T1000 (cell line): ENCODE data around the gene SRGAP3.

Source experiments
- DNase-seq: peaks from one replicate; lab custom pipeline; 2025; ENCODE audit warnings: mixed read lengths; lab: John Stamatoyannopoulos, UW

Gene SRGAP3

DNA sequence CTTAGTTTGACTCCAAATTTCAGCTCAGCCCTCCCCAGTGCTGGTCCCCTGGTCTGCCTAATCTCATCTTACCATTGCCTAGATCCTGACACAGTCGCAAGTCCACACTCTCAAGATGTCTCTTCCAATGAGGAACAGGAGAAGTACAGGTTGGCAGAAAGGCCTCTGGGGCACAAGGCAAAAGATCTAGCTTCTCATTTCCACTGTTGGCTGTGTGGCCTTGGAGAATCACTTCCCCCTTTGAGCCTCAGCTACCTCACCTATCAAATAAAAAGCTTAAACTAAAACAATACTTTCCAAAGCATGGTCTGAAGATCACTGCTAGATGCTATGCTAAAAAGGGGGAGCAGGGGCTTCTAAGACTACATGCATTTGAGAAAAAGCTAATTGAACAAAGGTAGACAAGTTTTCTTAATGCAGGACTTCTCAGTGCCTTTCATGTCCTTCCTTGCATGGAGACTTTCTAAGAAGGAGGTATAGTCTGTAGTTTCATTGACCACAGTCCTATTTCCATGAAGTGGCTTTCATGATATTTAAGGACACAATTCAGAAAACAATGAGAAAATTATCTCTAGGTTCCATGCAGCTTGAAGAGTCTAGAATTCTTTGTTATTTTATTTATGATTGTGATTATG, 168.1 kb downstream of the SRGAP3 start:
- no peak for DNase-seq

DNA sequence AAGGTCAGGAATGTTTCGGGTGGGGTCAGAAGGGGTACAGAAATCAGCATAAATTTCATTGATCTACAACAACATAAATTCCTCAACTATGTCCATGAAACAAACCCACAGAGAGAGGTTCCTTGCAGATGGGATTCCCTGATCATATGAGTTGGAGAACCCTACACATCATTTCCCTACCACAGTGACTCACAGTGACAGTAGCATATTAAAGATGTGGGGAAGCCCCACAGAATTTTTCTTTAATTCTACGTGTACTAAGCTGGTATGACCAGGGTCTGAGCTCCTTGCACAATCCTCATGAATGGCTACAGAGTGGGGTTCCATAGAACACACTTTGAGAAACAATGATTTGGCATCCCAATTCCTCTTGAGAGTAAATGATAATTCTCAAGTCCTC, 169.3 kb downstream of the SRGAP3 start:
- DNase-seq, result no peak

- no peak for DNase-seq
These were observed 169.8 kb downstream of the SRGAP3 start for GRCh38 chr3:9079676-9080075.

DNA sequence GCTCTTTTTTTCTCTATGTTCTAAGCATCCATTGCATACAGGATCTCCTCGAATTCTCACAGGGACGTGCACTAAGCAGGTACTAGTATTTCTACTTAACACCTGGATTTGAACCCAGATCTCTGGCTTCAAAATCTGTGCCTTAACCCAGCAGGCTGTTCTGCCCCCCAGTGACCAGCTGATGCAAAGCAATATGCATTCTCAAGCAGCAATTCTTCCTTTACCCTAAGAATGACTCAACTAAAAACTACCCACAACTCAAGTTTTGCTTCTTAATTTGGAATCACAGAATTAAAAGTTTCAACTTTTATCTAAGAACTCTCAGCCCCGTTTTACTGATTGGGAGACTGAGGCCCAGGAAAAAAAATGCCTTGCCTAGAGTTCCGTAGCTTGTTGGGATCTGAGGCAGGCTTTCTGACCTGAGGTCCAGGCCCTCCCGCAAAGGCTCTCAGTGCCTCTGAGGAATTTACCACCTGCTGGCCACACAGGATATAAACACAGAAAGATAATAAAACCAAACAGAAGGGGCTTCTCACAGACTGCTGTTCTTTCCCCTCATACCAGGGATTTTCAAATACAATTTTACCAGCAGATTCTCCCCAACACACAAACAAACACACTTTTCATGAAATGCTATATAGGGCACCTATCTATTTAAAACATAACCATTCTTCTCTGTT, 170.7 kb downstream of the SRGAP3 start:
- DNase-seq, result no peak

GRCh38 chr3:9077029-9077428, 172.4 kb downstream of the SRGAP3 start:
- DNase-seq, result no peak

DNA sequence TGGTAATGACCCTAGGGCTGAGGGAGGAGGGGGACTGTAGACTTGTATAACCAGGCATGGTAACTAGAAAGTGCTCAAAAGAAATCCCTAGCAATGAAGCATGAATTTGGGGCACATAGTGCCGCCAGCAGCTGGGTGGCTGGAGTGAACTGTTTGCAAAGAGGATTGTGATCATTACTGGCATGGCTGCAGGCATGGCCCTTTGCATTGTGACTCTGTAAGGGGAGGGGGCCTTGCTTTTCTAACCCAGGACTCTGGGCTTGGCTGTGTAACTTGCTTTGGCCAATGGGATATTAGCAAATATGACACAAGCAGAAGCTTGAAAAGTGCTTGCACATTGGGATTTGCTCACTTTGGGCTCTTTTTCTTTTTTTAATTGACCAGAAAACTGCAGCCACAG, 173.7 kb downstream of the SRGAP3 start:
- DNase-seq, result no peak

DNA sequence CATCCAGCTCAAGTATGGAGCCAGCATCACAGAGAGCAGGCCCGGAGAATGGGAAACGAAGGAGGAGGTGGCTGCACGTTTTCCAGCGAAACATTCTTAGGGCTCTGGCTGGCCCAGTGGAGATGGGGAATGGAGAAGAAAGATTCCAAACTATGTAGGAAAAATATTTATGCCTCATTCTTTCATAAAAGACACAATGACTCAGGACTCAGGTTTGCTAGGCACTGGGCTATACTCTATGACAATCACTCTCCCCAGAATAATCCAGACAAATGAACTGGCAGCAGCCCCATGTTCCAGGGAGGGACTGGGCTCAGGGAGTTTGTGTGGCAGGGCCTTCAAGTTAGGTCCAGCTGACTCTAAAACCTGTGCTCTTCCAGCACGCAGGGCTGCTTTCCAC, 175.4 kb downstream of the SRGAP3 start:
- DNase-seq, result no peak

- DNase-seq, result no peak
These were observed 176.8 kb downstream of the SRGAP3 start for GRCh38 chr3:9072667-9073009.

- no peak for DNase-seq
These were observed 177.3 kb downstream of the SRGAP3 start for GRCh38 chr3:9071936-9072666.

DNA sequence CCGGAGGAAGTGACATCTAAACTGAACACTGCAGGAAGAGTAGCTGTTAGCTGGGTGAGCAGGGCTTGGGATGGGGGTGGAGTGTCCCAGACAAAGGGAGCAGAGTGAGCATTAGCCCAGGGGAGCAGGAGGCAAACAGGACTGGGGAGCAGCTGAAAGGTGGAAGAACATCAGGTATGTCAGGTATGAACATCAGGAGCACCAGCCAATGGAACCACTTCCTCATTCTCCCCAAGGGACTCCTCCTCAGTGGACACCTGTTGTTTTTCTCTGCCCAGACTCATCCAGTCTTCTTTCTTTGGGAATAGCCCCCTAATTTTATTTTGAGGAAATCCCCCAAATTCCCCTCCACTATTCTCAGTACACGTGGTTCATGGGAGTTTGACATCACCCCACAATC, 178.5 kb downstream of the SRGAP3 start:
- no peak for DNase-seq

DNA sequence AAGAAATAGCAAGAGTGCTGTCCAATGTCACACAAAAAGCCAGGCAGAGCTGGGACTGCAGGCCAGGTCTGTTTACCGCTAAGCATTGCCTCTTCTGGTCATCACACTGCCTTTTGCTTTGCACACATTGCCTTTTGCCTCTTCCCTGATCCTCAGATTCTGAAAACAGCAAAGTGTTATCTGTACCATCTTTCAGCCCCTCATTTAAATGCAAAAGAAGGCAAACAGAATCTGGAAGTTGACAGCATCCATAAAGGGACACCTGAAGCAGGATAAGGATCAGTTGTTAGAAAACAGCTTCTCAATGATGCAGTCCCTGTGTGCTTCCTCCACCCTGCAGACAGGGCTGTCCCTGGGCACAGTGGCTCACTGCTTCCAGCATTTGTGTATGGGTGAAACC, 179.5 kb downstream of the SRGAP3 start:
- DNase-seq, result no peak

DNA sequence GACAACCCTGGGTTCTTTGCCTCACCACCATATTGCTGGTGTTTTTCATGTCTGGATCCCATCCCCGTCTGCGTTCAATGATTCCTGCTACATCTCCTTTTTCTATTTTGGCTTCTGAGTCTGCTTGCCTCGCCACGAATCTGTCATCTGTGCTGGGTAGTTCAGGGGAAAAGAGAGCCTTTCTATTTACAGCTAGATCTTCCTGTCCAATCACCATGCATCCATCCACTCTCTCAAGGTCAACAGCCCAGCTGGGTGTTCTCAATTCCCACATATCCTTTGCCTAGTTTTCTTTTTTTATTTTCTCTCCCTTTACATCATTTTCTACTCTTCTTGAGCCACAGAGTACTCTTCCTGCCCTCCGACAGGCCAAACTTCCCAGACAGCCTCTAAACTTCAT, 181.4 kb downstream of the SRGAP3 start:
- DNase-seq, result no peak

DNA sequence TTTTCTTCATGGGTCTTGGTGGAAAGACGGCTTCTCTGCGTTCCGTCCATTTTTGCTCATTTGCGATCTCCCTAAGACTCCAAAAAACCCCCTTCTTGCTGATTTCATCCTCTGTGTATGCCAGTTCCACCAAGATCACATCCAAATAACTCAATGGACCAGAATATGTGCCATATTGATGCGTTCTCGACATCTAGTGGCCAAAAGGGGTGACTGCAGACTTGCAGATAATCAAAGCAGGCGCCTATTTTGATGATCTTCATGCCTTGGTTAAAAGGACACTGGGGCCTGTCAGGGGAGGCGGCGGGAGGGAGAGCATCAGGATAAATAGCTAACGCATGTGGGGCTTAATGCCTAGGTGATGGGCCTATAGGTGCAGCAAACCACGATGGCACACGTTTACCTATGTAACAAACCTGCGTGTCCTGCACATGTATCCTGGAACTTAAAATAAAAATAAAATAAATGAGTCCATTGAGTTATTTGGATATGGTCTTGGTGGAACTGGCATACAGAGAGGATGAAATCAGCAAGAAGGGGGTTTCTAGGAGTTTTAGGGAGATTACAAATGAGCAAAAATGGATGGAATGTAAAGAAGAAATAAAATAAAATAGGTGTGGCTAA, 182.0 kb downstream of the SRGAP3 start:
- no peak for DNase-seq

DNA sequence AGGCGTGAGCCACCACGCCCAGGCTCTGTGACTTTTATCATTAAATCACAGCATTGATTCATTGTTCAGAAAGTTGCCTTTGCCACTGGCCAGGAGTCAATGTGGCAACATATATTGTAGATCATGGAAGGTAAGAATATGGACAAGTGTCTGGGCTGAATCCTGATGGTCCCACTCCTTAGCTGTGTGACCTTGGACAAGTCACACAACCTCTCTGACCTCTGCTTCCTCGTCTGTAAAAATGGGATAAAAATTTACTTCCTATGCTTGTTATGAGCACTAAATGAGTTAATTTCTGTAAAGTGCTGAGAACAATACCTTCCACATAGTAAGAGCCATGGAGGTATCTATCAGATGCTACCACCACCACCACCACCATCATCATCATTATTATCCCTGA, 182.7 kb downstream of the SRGAP3 start:
- no peak for DNase-seq

DNA sequence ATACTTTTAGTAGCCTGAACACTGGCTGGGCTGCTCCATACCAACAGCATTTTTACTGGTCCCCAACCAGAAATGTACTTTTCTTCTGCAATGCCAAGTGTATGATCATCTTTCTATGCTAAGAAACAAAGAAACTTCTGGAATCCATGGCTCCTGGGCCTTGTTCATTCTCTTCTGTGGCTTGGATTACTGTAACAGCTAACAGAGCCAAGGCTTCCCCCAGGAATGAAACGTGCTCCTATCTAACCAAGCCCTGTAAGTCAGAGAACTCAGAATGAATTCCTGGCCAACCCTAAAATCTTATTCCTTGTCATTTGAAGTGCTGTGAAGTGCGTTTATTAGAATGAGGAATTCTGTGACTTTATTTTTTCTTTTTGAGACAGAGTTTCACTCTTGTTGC, 183.3 kb downstream of the SRGAP3 start:
- DNase-seq, result no peak

GRCh38 chr3:9064850-9065249, 184.6 kb downstream of the SRGAP3 start:
- DNase-seq, result no peak

- DNase-seq, result no peak
These were observed 185.2 kb downstream of the SRGAP3 start for GRCh38 chr3:9064251-9064650.

DNA sequence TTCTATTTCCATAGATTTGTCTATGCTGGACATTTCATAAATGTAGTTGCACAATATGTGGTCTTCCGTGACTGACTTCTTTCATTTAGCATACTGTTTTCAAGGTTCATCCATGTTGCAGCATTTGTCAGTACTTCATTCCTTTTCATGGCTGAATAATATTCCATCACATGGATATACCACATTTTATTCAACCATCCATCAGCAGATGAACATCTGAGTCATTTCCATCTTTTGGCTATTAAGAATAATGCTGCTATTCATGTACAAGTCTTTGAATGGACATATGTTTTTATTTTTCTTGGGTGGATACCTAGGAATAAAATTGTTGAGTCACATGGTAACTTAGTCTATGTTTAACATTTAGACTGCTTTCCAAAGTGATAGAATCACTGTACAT, 186.9 kb downstream of the SRGAP3 start:
- no peak for DNase-seq

DNA sequence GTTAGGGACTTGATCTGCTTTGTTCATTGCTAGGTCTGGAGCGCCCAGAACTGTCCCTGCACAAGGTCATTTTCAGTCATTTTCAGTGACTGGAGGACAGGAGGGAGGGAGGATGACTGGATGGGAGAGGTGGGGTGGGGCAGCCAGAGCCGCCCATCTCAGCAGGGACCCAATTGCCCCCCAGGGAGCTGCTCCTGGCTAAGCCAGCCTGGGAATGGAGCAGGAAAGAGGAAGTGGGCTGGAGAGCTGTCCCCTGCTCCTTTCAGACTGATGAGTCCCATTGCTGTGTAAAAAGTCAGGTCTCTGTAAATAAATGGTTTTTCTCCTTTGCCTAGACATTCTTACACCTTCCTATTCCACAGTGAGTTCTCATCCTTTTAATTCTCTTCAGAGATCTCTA, 187.8 kb downstream of the SRGAP3 start:
- no peak for DNase-seq

GRCh38 chr3:9059489-9060400, 189.7 kb downstream of the SRGAP3 start:
- no peak for DNase-seq

- no peak for DNase-seq
These were observed 192.9 kb downstream of the SRGAP3 start for GRCh38 chr3:9056581-9056980.
